NCI-H2081 treated with DMSO at 0.1 percent for 48 hours (cell line): ENCODE measurements around the gene DGKB.
"Not testable (repeated sequence)": the region's sequence is repeated elsewhere in the genome, so short reads cannot be mapped to it uniquely, and the experiment has no call there.

Experiments
- DNase-seq: peaks from one replicate; lab custom pipeline; 2025; lab: John Stamatoyannopoulos, UW

Gene DGKB

DNA sequence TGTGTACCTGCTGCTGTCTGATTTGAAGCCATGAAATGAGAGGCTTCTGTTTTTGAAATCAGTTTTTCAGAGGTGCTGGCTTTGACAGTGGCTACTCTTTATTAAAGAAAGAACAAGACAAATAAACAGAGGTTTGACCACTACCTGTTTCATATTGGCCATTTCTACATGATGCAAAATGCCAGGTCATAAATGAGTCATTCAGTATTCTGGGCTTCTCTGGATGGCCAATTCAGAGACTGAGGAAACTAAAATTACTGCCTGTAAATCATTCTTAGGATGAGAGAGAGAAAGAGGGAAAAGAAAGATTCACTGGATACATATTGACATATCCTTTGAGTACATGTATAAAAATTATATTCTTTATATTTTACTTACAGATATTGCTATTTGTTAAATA, 609.8 kb downstream of the DGKB start:
- DNase-seq, result no peak

DNA sequence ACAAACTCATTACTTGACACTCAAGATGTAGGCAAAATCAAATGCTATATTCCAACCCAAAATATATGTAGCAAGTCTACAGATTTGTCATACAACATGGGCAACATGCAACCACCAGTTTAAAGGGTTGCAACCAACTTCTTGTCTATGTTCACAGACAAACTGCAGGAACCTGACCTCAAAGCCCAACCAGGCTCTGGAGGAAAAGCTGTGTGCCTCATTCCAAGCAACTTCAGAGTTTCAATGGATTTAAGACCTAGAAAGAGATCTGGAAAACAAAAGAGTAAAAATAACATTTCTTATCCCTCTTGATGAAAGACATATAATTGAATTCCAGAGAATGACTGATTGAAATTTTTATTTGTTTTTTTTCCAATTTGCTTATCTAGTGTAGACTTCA, 612.6 kb downstream of the DGKB start:
- DNase-seq, result no peak

DNA sequence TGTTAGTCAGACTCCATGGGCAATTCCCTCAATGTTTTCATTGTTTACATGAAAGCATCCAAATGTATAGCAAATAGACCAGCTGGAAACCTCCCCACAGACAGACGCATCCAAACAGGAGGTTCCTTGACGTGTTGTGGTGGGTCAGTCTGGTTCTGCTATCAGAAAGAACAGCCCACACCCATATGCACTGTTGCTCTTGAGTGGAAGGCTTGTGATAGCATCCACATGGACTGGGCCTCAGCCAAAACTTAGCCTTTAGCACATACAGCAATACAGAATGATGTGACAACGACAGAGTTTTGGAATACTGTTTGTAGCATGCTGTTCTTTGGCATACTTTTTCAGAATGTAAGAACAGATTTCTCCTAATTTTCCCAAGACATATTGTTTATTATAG, 613.9 kb downstream of the DGKB start:
- DNase-seq, result no peak

DNA sequence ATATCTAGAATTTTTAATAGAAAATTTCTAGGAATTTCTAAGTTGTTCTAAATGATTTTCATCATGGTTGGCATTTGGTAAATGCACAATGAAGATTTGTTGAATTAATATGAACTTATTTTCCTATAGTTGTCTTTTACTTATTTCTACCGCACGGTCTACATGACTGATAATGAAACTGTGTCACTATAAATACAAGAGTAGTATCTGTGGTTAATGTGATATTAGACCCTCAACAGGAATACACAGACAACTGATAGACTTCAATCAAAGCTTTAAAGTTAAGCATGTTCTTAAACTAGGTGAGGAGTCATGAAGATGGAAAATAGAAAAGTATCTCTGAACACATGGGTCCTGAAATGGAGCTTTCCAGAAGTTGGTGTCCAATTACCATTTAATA, 615.2 kb downstream of the DGKB start:
- no peak for DNase-seq

DNA sequence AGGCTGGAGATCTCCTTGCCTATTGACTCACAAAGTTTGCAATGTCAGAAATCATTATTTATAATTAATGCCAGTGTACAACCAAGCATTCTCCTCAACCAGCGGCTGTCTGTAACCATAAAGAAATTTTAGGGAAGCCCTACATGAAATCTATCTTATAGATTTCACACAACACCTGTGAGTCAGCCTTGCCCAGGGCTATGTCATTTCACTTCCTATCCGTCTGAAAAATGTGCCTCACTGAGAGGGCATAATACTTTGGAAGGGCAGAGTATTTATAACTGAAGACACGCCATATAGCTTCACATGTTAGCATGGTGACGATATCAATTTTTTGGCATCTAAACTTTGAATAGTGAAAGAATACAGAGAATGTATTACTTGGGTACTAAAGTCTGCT, 616.5 kb downstream of the DGKB start:
- DNase-seq, result no peak

DNA sequence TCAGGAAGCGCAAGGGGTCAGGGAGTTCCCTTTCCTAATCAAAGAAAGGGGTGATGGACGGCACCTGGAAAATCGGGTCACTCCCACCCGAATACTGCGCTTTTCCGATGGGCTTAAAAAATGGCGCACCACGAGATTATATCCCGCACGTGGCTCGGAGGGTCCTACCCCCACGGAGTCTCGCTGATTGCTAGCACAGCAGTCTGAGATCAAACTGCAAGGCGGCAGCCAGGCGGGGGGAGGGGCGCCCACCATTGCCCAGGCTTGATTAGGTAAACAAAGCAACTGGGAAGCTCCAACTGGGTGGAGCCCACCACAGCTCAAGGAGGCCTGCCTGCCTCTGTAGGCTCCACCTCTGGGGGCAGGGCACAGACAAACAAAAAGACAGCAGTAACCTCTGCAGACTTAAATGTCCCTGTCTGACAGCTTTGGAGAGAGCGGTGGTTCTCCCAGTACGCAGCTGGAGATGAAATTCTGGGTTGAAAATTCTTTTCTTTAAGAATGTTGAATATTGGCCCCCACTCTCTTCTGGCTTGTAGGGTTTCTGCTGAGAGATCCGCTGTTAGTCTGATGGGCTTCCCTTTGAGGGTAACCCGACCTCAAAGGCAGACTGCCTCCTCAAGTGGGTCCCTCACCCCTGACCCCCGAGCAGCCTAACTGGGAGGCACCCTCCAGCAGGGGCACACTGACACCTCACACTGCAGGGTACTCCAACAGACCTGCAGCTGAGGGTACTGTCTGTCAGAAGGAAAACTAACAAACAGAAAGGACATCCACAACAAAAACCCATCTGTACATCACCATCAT, 623.3 kb downstream of the DGKB start:
- not testable (repeated sequence) for DNase-seq

DNA sequence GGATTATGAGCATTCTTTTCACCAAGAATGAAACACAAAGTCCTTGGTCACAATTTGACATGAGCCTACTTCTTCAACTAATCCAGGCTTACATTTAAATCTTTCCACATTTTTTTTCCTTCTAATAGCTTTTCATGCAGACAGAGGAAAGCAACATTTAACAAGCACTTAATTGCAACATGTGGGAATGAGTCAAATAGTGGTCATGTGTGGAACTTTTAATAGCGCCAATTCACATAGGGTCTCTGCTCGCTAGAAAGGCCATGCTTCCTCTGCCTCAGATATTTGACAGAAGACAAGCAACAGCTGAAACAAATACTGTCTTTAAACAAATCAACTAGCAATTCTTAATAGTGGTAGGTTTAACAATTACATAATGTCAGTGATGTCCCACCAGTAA, 627.2 kb downstream of the DGKB start:
- DNase-seq, result no peak

DNA sequence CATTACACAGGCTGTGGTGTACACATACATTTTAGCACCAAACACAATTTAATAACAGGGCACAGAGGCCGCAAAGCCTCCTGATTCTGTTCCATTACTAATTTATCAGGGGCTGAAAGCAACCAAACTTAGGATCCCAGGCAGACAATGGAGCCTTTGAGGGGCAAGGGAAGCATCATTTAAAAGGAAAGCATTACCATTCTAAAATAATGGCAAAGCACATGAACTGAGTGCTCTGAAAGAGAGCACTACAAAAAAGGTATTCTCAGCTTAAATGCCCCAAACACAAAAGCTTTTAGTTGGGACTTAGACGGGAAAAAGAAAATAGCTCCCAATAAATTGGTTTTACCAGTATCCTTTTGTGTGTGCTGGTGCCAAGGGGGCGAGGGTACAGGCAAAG, 631.1 kb downstream of the DGKB start:
- DNase-seq, result no peak

DNA sequence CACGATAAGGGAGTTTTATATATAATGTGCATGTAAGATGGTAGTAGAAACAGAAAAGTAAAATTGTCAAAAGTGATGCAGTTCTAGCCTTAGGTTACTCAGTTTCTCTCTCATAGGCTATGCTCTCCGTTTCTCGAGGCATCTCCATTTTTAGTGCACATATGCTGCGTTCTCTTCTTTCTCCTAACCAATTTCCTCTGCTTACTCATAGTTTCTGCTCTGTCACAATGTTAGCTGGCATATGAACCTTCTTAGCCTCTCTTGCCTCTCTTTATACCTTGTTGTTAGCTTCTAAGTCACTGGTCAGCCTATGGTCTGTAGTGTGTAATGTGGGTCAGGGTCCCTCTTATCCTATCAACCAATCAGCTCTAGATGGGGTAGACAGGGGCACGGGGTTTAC, 632.5 kb downstream of the DGKB start:
- no peak for DNase-seq

DNA sequence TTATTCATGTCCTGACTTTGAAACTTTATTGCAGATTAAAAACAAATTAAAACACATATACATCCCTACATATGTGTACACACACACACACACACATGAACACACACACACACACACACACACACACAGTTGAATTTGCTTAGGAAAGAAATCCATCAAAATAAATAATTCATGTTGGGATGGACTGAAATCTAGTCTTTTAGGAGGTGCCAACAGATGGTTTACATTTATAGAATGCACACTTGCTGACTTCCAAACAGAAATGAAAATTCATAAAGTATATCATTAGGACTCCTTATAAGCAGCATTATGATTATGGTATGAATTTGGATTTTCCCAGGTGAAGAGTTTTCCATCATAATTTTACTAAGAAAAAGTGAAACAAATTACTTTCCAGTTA, 642.5 kb downstream of the DGKB start:
- no peak for DNase-seq

DNA sequence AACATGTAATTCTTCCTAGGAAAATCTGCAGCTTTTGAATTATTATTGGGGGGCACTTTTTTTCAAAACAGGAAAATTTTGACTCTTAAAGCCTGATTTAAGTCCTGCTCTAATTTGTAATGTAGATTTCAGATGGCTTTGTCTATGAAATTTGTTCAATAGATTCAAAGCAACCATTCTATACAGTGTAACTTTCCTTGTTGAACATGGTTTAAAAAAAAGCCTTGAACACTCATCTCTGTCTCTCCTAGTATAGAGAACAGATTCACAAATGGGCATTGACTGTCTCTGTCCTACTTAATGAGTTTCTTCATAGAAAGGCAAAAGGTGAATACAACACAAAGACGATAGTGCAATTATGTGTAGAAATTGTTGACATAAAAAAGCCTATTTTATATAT, 643.7 kb downstream of the DGKB start:
- DNase-seq, result no peak

DNA sequence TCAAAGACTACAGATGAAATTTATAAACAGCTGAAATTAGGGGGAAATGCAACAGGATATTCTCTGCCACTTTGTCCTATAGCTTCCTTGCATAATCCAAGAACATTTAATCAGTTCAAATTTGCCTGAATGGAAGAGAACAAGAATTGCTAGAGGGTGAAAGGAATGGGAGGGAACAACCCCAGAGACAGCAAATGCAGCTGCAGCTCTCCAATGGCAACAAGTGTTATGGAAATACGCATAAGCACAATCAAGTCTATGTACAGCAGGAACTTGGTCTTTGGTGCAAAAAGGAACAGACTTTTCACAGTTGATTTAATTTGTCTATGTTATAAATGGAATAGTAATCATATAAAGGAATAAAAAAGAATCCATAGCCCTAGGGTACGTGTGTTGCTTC, 644.1 kb downstream of the DGKB start:
- DNase-seq, result no peak

DNA sequence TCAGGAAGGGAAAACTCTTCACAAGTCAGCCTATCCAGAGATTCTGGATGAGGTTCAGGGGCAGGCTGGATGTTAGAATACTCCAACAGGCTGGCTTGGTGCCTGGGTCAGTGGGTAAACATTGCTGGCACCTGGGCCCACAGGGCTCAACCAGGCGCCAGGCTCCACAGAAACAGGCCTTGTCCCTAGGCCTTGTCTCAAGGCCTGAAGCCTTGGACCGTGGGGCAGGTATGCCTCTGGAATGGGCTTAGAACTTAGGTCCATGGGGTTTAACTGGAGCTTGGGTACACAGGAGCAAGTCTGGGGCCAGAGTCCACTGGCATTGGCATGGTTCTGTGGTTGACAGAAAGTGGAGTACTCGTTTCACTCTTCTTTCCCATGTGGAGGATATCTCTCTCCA, 650.1 kb downstream of the DGKB start:
- no peak for DNase-seq

DNA sequence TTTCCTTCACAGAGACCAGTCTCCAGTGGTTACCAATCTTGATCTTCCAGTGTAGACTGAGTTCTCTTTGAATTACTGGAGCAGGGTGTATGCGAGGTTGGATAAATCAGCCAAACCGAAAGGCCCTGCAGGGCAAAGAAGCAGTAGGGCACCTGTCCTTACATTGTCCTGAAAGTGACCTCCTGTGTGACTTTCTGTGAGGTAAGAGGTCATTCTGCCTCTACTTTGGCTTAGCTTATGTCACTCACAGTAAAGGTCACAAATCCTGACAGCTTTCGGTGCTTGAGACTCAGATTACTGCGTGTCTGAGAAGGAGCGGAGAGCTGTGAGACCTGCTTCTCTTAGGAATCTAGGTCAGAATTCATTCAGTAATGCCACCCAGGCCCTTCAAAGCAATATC, 660.4 kb downstream of the DGKB start:
- no peak for DNase-seq

DNA sequence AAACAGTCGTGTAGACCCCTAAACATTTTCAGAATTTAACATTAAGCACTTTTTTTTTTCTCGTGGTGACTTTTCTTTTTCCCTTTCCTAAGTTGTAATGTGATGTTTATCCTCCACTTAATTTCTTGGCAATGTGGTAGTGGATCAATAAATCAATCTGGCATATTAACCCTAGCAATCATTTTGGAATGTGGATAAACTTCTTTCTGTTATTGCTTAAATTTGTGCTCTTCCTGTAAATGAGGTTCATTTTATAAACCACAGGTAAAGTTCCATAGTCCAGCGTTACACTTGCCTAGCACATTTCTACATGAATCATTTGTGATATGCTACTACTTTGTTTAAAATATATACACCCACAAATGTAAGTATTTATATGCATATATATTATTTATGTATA, 665.7 kb downstream of the DGKB start:
- no peak for DNase-seq

DNA sequence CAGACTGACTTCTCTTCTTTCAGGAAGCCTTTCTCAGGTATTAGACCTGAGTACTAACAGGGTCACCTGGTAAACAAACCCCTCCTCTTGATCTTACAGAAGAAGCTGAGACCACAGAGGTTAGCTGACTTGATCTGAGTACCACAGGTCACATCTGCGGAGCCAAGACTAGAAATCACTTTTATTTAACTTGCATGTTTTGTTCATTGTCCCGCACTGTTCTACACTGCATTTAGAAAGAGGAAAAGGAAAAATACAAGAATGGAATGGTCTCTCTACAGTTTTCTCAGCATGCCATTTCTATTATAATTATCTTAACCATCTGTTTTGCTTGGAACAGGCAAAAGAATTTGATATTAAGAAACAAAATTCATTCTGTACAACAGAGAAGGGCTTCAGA, 667.5 kb downstream of the DGKB start:
- no peak for DNase-seq

DNA sequence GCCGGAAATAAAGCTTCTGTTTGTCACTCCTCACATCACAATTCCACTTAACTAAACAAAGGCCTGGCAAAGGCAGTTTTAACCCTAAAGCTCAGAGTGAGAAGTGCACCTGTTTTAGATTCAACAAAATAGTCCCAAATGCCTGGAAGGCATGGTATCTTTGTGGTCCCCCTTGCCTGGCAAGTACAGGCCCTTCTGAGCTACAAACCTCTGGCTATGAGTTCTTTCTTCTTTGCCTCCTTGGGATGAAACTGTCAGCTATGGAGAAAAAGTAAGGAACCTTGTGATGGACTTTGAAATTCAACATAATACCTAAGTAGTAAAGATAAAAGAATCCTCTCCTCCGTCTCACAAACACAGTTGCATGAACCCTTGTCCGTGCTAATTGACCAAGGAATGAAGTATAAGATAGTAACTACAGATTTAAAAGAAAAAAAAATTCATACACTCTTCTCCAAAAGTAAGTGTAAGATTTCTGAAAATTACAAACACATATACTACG, 668.6 kb downstream of the DGKB start:
- DNase-seq, result peak; percentile 76

DNA sequence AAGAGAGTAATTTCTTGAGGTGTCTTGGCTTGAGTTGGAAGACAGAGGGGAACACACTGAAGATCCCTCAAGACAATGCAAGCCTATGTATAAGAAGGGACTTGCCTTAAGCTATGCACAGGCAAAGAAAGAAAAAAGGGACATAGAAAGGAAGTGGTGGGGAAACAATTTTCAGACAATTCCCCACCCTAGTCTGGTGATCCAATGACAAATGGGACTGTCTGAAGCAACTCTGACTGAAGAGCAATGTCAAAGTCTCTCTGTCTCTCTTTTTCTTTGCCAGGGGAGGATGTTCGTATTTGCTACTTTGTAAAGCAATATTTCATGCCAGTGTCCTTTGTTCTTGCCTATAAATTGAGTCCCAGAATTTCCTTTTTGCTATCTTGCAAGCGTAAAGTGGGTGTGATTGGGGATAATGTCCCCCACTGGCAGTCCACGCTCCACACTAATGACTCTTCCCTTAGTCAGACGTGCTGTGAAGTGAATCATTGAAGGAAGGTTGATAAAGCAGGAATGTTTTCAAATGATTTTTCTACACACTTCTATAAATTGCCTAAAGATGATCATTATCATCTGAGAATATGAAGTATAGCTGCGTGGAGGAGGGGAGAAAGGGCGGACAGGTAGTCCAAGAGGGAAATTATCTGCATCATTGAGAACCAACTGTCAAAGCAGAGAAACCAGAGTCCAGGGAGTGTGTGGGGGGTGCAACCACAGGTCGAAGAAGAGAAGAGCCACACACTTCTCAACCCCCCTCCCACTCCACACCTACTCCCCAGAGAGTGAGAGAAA, 669.3 kb downstream of the DGKB start:
- no peak for DNase-seq

DNA sequence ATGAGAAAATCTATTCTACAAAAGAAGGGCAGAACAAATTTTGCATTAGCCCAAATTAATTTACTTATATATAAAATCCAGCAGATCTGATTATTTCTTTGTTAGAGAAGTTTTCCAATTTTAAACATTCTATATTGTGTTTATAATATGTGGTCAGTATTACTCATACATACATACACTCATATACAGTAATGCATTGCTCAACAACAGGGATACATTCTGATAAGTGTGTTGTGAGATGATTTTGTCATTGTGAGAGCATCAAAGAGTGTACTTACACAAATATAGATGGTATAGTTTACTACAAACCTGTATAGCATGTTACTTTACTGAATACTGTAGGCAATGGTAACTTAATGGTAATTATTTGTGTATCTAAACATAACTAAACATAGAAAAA, 673.5 kb downstream of the DGKB start:
- no peak for DNase-seq

DNA sequence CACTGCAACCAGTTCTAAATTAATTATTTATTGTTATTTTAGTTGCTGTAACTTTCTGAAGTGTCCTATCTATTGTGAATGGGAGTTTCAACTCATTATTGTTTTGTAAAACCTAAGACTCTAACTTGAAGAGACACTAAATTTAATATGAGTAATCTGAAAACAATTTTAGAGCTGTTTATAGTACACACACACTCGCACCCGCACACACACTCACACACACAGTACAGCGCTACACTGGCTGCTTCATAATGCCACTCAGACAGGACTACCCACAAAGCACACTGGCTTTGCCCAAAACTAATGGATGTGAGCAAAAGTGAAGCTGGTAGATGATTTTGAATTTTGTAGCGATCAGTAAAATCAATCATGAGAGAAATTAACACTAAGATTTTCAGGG, 674.2 kb downstream of the DGKB start:
- no peak for DNase-seq

DNA sequence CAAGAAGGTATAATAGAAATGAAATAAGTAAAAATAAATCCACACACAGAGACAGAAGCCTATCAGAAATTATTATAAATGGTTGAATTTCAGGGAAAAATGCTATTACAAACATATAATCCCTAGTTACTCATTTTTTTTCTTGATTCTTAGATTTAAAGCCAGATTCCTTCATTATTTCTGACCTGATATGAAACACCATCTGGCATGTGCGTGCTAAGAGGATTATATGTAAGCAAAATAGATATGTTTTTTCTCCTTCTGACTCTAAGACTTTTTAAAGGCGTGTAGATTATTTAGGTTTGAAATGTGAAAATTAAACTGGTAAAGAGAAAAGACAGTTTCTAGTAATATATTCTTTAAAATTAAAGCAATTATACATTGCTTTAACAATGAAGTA, 676.4 kb downstream of the DGKB start:
- no peak for DNase-seq

DNA sequence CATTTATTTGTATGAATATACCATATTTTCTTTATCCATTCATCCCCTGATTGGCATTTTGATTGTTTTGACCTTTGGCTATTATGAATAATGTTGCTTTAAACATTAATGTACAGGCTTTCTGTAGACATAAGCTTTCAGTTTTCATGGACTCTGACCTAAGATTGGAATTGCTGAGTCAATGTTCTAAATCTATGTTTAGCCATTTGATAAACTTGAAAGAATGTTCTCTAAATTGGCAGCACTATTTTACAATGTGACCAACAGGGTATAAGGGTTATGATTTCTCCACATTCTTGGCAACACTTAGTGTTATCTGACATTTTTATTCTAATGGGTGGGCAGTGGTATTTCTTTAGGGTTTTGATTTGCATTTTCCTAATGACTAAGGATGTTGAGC, 683.4 kb downstream of the DGKB start:
- no peak for DNase-seq

DNA sequence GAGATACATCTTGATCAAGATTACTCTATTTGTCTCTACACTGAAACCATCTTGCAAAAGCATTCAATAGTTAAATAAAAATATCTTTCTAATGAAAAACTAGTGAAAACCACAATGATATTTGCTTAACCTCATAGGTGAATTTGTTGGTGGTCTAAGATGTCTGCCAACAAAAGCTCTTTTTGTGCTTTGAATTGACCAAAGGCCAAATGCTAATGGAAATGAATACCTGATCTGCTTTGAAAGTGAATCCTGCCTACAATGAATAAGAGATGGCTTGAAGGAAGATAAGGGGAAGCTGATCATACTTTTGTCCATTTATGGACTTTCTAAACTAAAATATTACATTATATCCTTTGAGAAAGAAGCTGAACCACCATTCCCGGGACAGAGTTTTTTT, 684.2 kb downstream of the DGKB start:
- no peak for DNase-seq
